NCI-H146 treated with DMSO at 0.1 percent for 48 hours (cell line): ENCODE measurements around the gene NOC2L.
A peak's percentile ranks its signal among the peaks of the same experiment; 100 is the strongest.
"Not testable (repeated sequence)": the region's sequence is repeated elsewhere in the genome, so short reads cannot be mapped to it uniquely, and the experiment has no call there.

Experiments used
- DNase-seq: peaks from one replicate; lab custom pipeline; 2025; ENCODE audit not compliant: unreplicated experiment; lab: John Stamatoyannopoulos, UW

NOC2L gene

DNA sequence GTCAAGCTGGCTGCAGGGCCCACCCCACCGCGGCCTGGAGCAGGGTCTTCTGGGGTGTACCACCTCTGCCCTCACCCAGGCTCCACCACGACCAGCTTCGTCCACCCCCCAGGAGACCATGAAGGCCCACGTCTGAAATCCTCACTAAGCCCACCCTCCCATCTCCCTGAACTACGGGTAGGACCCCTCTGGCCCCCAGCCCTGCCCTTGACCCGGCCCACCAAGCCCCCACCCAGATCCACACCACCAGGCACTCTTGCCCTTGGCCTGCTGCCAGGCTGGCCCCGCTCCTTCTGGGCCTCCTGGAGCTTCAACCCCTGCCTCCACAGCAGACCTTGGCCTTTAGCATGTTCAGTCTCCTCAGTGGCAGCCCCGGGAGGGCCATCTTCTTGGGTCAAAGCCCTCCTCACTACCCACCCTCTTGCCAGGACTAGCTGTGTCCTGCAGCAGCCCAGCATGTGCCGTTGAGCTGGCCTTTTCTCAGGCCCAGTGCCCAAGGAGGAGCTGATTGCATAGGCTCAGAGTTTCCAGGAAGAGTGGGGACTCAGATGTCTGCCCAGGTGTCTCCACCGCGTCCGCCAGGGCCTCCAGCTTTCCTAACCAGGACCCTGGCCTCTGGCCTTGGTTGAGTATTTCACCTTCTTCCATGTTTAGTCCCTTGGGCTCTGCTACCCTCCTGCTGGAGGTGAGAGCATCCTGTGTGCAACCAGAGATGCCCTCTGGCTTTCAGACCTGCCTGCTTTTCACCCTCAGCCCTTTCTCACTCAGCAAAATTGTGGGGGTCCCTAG is 53.1 kb downstream of the NOC2L start:
- no peak for DNase-seq

DNA sequence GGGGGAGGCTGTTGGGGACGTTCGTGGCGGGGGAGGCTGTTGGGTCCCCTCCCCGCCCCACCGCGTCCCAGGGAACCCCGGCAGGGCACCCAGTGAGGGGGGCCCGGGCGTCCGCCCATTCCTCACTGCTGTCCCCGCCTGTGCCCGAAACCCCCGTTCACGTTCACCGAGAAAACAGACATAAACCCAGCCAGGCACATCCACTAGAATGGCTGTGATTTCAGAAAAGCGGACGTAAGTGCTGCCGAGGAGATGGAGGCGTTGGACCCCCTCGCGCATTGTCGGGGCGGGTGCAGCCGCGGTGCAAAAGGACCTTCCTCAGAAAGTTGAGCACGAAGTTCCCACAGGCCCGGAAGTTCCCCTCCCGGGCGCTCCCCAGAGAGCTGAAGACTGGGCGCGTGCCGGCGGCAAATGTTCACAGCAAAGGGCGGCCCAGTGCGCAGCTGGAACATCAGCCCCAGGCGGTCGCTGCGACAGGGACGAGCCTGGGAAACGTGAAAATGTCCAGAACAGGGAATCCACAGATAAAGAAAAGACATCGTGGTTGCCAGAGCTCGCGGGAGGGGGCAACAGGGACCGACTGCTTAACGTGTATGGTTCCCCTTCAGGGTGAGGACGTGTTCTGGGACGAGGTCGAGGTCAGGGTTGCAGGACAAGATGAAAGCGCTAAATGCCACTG is 53.8 kb downstream of the NOC2L start:
- no peak for DNase-seq

DNA sequence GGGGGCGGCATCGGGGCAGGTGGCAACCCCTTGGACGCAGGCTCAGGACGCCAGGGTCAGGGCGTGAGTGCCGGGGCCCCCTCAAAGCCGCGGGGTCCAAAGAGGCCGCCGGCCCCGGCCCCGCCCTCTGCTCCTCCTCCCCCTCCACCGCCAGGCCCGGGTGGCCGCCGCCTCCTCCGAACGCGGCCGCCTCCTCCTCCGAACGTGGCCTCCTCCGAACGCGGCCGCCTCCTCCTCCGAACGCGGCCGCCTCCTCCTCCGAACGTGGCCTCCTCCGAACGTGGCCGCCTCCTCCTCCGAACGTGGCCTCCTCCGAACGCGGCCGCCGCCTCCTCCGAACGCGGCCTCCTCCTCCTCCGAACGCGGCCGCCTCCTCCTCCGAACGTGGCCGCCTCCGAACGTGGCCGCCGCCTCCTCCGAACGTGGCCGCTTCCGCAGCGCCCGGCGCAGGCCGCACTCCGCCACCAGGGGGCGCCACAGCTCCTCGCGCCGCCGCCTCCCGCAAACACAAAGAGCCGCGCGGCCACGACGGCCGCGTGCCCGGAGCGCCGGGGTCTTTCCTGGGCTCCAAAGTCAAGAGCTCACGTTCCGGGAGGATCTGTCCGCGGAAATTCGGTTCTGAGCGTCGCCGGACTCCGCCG is 54.6 kb downstream of the NOC2L start:
- peak; percentile 31 for DNase-seq

DNA sequence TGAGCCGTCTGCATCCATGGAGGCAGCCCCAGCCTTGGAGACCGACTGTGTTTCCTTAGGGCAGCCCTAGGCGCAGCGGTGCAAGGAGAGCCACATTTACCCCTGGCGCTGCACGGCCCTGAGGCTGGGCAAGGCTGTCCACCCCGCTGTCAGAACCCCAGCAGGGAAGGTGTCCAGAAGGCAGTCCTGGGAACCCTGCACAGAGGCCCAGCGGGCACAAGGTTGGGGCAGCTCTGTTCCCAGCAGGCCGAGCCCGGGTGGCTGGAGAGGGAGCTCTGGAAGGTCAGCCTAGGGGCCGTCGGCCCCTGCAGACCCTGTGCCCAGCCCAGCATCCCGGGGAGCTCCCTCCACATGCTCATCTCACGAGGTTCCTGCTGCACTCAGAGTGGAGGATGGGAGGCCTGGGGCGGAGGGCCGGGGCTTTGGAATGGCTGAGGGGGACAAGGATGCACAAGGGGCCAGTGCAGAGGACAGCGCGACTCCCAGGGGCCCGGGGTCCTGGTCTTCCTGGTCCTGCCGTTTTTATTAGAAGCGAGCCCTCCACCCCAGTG is 55.3 kb downstream of the NOC2L start:
- DNase-seq, result no peak

DNA sequence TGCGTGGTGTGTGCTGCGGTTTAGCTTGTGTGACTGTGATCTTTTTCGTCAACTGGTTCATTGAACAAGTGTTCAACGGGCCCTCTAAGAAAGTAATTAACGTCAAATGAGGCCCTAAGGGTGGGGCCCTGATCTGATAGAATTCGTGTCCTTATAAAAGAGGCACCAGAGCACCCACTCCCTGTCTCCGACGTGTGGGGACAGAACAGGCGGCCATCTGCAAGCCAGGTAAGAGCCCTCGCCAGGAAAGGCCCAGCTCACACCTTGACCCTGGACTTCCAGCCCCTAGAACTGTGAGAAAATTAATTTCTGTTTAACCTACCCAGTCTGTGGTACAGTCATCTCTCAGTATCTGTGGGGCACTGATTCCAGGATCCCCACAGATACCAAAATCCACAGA is 55.8 kb downstream of the NOC2L start:
- no peak for DNase-seq

DNA sequence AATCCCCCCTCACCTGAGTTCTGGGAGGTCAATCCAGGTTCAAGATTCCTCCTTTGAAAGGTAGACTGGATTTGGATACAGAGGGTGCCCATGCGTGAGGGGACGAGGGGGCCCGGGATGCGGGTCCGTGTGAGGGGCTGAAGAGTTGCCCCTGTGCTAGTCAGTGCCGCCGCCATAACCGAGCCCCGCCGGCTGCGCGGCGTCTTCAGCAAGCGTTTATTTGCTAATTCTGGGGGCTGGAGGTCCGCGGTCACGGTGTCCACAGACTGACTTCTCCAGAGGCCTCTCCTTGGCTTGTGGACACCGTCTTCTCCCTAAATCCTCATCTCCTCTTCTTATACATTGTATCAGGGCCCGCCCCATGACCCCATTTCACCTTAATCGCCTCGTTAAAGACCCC is 56.3 kb downstream of the NOC2L start:
- no peak for DNase-seq

DNA sequence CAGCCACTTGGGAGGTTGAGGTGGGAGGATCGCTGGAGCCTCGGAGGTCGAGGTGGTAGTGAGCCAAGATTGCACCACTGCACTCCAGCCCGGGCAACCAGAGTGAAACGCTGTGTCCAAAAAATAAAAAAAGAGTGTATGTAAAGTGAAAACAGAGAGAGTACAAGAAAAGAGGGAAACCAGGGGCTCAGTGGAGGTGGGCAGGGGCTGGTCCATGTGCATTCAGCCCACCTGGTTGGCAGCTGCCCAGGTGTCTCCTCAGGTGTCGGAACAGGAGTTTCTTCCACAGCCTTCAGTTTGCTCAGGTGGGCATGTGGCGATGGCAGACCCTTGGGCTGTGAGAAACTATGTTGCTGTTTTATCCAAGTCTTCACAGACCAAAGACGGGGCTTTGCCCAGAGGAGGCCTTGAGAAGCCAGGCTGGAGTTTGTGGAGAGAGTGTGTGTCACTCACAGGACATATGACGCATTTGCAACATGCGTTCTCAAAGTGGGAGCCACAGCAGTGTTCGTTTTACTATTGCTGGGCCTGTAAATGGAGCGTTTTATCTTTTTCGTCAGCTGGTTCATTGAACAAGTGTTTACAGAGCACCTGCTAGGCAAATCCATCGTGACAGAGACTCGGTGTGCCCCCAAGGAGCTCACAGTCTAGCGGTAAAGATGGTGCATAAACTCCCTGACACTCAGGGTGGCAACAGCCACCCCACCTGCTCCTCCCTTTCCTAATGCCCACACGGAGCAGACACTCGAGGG is 57.8 kb downstream of the NOC2L start:
- DNase-seq, result no peak

DNA sequence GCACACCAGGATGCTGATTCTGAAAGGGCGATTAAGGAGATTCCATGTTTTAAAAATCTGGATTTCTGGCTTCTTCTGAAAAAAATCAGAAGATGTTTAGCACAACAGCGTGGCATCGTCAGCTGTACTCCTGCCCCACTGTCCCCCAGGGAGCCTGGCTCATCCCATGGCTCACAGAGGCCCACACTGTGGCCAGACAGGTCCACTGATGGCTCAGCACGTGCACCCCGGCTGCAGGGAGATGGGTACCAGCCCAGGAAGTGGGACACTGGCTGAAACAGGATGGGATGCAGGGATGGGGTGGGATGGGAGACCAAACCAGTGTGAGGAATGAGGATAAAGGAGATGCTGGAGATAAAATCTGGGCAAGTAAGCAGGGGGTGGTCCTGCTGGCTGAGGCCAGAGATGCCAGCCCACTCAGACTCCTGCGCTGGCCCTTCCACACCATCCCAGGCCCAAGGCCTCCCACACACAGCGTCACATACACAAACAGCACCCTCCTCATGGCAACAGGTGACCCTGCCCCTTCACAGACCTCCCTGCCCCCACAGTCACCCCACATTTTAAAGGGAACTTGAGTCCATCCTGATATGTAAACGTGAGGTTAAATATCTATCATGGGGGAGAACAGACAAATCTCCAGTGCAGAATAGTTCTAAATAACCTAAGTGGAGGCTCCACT is 59.3 kb downstream of the NOC2L start:
- no peak for DNase-seq

DNA sequence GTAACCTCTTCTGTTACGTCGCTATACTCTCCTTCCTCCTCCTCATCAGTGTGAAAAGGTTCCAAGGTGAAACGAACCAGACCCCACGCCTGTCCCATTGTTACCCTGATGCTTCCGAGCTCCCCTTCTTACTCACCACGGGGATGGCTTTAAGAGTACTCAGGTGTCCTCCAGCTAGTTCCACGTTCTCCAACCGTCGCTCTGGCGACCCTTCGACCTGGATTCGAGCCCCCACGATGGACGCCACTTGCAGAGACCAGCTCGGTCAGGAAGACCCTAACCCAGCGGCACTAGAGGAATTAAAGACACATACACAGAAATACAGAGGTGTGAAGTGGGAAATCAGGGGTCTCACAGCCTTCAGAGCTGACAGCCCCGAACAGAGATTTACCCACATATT is 61.1 kb downstream of the NOC2L start:
- not testable (repeated sequence) for DNase-seq

DNA sequence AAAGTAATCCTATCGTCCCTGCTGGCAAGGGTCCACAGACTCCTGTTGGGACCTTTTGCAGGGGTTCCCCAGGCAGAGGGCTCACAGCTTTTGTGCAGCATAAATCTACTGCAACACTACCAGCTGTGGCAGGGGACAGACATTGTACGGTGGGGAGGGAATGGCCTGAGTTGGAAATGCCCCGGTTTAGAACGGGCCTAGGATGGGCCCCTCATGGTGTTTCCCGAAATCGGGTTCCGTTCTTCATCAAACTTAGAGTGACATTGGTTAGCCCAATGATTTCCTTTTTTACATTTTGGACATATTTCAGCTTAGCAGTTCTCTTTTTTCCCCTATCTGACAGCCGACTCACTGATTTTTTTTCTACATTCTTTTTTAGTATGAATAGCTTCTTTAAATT is 61.8 kb downstream of the NOC2L start:
- DNase-seq, result no peak
